Measurements from ENCODE around the gene SEL1L2. TPM values are rescaled to one million over a fixed set of nuclear protein-coding genes. Genes with fewer than 3 reads are reported as not detected.

Gene SEL1L2
- total and polyA plus RNA-seq, 9 of the 15 experiments (the other 6 are each of a cell fraction or from before 2014, with no cell fraction given), result not detected

DNA sequence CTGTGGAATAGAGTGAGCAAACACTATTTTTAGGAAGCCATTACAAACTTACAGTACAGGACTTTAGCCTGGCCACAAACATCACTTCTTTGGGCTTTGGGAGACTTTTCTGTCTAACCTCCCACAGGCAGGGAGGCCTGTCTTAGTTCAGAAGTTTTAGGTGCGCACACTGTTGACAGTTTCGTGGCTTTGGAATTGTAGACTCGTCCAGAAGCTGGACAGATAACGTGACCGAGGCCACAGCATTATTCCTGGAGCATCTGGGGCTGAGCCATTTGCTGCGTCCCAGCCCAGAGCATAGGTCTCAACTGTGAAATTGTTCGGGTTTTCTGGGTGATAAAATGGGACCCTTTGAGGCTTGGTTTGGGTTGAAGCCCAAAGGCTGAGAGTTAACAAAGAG is 151.8 kb downstream of the SEL1L2 start:
- Histone ChIP-seq H3K4me1 (replicated peaks in 1 of 2; ENCODE audit: control insufficient read depth in 2 of 2, insufficient read depth in 2 of 2, low read length in 2 of 2) (no peaks in the 10 kb centered on the region), H3K9me3 (replicated peaks; ENCODE audit: control insufficient read depth, insufficient read depth, low read depth, low read length) (no peaks in the 10 kb centered on the region), H3K9ac (ENCODE audit: insufficient read depth in 1 of 2, low read depth in 2 of 2, low read length in 2 of 2) (no peak overlapping the region), H3K9me1 (ENCODE audit: control insufficient read depth, insufficient read depth, low read length) (no peaks in the 10 kb centered on the region), H3K27me3 (ENCODE audit: control insufficient read depth in 2 of 2, insufficient read depth in 2 of 2, low read length in 2 of 2) (no peaks in the 10 kb centered on the region; a peak in 1 of 5 replicates), H3K27ac (ENCODE audit: extremely low read depth, low read depth, low read length) (no peak overlapping the region), H3K4me3 (no peak overlapping the region), H3K79me2 (ENCODE audit: control insufficient read depth, insufficient read depth, low read length) (no peaks in the 10 kb centered on the region), H4K20me1 (replicated peaks; ENCODE audit: control insufficient read depth, insufficient read depth, low read length) (no peaks in the 10 kb centered on the region), H2AFZ (ENCODE audit: low read depth, low read length) (no peak overlapping the region), H3K4me2 (ENCODE audit: insufficient read depth, low read length) (no peak overlapping the region), H3K36me3 (ENCODE audit: control insufficient read depth, insufficient read depth, low read length) (no peaks in the 10 kb centered on the region)
- ATAC-seq (no peak), DNase-seq (ENCODE audit: extremely low read depth in 1 of 4, low spot score in 3 of 4) (no peak), FAIRE-seq (no peak)
- ChIA-PET POLR2A (no interaction called here), CTCF (ENCODE audit: low intra/inter-chr PET ratio) (no interaction called here)
- no TSS peak for BruUV-seq (replicated peaks)
- in situ Hi-C loops (cut with MboI), result no loop called here
- whole genome bisulfite sequencing (ENCODE audit: insufficient coverage, low coverage, missing lambda C conversion rate), result 3% methylated on average over 7 of the region's 7 CpGs
- intact Hi-C loops (cut with micrococcal nuclease), result no loop called here
- TF ChIP-seq, protein P1, sequence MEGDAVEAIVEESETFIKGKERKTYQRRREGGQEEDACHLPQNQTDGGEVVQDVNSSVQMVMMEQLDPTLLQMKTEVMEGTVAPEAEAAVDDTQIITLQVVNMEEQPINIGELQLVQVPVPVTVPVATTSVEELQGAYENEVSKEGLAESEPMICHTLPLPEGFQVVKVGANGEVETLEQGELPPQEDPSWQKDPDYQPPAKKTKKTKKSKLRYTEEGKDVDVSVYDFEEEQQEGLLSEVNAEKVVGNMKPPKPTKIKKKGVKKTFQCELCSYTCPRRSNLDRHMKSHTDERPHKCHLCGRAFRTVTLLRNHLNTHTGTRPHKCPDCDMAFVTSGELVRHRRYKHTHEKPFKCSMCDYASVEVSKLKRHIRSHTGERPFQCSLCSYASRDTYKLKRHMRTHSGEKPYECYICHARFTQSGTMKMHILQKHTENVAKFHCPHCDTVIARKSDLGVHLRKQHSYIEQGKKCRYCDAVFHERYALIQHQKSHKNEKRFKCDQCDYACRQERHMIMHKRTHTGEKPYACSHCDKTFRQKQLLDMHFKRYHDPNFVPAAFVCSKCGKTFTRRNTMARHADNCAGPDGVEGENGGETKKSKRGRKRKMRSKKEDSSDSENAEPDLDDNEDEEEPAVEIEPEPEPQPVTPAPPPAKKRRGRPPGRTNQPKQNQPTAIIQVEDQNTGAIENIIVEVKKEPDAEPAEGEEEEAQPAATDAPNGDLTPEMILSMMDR (IDR thresholded peaks at IDR 0.05 in 2 of 3, conservative IDR thresholded peaks at IDR 0.05 in 1 of 3; ENCODE audit: insufficient read depth in 2 of 3, low read depth in 1 of 3, low read length in 3 of 3), result no peak
- no peak for TF ChIP-seq NONO (IDR thresholded peaks at IDR 0.05; ENCODE audit: low read depth in 2 of 2, low read length in 1 of 2)
- TF ChIP-seq, protein P2, sequence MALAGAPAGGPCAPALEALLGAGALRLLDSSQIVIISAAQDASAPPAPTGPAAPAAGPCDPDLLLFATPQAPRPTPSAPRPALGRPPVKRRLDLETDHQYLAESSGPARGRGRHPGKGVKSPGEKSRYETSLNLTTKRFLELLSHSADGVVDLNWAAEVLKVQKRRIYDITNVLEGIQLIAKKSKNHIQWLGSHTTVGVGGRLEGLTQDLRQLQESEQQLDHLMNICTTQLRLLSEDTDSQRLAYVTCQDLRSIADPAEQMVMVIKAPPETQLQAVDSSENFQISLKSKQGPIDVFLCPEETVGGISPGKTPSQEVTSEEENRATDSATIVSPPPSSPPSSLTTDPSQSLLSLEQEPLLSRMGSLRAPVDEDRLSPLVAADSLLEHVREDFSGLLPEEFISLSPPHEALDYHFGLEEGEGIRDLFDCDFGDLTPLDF (CRISPR knock-in tag; IDR thresholded peaks at IDR 0.05), result no peak
- TF ChIP-seq PML (IDR thresholded peaks at IDR 0.05; ENCODE audit: low read length), result no peak
- TF ChIP-seq, protein P3, sequence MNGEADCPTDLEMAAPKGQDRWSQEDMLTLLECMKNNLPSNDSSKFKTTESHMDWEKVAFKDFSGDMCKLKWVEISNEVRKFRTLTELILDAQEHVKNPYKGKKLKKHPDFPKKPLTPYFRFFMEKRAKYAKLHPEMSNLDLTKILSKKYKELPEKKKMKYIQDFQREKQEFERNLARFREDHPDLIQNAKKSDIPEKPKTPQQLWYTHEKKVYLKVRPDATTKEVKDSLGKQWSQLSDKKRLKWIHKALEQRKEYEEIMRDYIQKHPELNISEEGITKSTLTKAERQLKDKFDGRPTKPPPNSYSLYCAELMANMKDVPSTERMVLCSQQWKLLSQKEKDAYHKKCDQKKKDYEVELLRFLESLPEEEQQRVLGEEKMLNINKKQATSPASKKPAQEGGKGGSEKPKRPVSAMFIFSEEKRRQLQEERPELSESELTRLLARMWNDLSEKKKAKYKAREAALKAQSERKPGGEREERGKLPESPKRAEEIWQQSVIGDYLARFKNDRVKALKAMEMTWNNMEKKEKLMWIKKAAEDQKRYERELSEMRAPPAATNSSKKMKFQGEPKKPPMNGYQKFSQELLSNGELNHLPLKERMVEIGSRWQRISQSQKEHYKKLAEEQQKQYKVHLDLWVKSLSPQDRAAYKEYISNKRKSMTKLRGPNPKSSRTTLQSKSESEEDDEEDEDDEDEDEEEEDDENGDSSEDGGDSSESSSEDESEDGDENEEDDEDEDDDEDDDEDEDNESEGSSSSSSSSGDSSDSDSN (IDR thresholded peaks at IDR 0.05; ENCODE audit: borderline replicate concordance in 1 of 2, low read depth in 2 of 2, low read length in 2 of 2), result no peak
- TF ChIP-seq, protein P4, sequence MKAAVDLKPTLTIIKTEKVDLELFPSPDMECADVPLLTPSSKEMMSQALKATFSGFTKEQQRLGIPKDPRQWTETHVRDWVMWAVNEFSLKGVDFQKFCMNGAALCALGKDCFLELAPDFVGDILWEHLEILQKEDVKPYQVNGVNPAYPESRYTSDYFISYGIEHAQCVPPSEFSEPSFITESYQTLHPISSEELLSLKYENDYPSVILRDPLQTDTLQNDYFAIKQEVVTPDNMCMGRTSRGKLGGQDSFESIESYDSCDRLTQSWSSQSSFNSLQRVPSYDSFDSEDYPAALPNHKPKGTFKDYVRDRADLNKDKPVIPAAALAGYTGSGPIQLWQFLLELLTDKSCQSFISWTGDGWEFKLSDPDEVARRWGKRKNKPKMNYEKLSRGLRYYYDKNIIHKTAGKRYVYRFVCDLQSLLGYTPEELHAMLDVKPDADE (conservative IDR thresholded peaks at IDR 0.05; ENCODE audit: control insufficient read depth, low read depth, low read length), result no peak
- TF ChIP-seq HNRNPLL (IDR thresholded peaks at IDR 0.05; ENCODE audit: low read depth, low read length, poor library complexity, severe bottlenecking), result no peak
- TF ChIP-seq SMARCA4 (IDR thresholded peaks at IDR 0.05), result no peak
- no peak for TF ChIP-seq LEF1 (IDR thresholded peaks at IDR 0.05)
- no peak for TF ChIP-seq JUND (IDR thresholded peaks at IDR 0.05; ENCODE audit: borderline replicate concordance, low read depth, low read length)
- no peak for TF ChIP-seq JUND (tag; IDR thresholded peaks at IDR 0.05; ENCODE audit: borderline replicate concordance, low read depth, low read length)
- no peak for TF ChIP-seq ZNF12 (CRISPR knock-in tag; IDR thresholded peaks at IDR 0.05)
- TF ChIP-seq NEUROD1 (IDR thresholded peaks at IDR 0.05; ENCODE audit: borderline replicate concordance, low read depth, low read length, partially characterized antibody), result no peak

Measured in K562 (cell line).